ENCODE data around the gene ARIH2.

ARIH2 gene

DNA sequence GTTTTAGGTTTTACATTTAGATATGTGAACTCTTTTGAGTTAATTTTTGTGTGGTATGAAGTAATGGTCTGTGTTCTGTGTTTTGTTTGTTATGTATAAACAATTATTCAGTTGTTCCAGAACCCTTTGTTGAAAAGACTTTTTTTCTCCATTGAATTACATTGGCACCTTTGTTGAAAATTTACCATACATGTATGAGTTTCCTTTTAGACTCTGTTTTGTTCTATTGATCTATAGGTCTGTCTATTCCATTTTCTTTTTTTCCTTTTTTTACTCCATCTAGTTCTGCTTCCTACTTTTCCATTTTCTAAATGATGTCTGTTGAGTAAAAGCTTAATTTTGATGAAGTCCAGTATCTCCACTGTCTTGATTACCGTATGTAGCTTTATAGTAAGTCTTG, 31.4 kb downstream of the ARIH2 start:
- TF ChIP-seq SIN3A (IDR thresholded peaks at IDR 0.05; ENCODE audit: borderline replicate concordance, insufficient read depth, low read length) (no peak), POLR2AphosphoS5 (IDR thresholded peaks at IDR 0.05; ENCODE audit: low read depth, low read length) (no peak), FOXP2 (optimal IDR thresholded peaks at IDR 0.05; ENCODE audit: borderline replicate concordance, extremely low read depth, extremely low read length, insufficient read depth) (no peak), TAF1 (IDR thresholded peaks at IDR 0.05; ENCODE audit: borderline replicate concordance, insufficient read depth, low read length) (no peak)
- TF ChIP-seq, protein P1, sequence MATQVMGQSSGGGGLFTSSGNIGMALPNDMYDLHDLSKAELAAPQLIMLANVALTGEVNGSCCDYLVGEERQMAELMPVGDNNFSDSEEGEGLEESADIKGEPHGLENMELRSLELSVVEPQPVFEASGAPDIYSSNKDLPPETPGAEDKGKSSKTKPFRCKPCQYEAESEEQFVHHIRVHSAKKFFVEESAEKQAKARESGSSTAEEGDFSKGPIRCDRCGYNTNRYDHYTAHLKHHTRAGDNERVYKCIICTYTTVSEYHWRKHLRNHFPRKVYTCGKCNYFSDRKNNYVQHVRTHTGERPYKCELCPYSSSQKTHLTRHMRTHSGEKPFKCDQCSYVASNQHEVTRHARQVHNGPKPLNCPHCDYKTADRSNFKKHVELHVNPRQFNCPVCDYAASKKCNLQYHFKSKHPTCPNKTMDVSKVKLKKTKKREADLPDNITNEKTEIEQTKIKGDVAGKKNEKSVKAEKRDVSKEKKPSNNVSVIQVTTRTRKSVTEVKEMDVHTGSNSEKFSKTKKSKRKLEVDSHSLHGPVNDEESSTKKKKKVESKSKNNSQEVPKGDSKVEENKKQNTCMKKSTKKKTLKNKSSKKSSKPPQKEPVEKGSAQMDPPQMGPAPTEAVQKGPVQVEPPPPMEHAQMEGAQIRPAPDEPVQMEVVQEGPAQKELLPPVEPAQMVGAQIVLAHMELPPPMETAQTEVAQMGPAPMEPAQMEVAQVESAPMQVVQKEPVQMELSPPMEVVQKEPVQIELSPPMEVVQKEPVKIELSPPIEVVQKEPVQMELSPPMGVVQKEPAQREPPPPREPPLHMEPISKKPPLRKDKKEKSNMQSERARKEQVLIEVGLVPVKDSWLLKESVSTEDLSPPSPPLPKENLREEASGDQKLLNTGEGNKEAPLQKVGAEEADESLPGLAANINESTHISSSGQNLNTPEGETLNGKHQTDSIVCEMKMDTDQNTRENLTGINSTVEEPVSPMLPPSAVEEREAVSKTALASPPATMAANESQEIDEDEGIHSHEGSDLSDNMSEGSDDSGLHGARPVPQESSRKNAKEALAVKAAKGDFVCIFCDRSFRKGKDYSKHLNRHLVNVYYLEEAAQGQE (IDR thresholded peaks at IDR 0.05; ENCODE audit: insufficient read depth in 1 of 2, low read depth in 2 of 2, low read length in 2 of 2), result no peak

DNA sequence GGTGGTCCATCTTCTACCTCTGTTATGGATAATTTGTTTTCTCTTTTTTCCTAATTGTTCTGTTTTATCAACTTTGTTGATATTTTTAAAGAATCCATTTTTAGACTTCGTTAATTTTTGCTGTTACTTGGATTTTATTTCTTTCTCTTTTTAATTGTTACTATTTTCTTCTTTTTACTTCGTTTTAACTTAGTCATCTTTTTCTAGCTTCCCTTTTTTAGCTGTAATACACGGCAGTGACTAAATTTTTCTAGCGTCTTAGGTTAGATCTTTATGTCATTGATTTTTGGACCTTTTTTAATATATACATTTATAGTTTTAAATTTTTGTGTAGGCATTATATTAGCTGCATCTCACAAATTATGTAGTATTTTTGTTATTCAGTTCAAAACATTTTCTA, 33.1 kb downstream of the ARIH2 start:
- TF ChIP-seq POLR2AphosphoS5 (IDR thresholded peaks at IDR 0.05; ENCODE audit: low read depth, low read length) (no peak), FOXP2 (optimal IDR thresholded peaks at IDR 0.05; ENCODE audit: borderline replicate concordance, extremely low read depth, extremely low read length, insufficient read depth) (no peak), TAF1 (IDR thresholded peaks at IDR 0.05; ENCODE audit: borderline replicate concordance, insufficient read depth, low read length) (no peak)

DNA sequence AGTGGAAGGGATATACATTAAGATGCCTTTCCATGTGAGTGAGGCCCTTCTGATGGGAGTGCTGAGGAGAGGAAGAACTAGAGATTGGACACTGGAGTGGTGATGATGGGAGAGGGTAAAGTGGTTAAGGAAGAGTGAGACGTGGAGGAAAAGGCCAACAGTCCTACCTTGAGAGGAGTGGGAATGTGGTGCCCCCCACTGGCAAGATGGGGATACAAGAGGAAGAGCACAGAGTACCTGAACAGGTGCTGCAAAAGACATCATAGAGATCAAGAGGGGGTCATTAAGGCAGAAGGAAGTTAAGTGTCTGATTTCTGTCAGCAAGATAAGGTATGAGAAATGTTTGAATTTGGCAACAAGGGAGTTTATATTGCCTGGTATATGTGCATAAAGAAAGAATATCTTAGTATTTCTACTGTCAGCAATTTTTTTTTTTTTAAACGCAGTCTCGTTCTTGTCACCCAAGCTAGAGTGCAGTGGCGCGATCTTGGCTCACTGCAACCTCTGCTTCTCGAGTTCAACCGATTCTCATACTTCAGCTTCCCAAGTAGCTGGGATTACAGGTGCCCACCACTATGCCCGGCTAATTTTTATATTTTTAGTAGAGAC, 34.0 kb downstream of the ARIH2 start:
- TF ChIP-seq FOXP2 (optimal IDR thresholded peaks at IDR 0.05; ENCODE audit: borderline replicate concordance, extremely low read depth, extremely low read length, insufficient read depth) (no peak), TAF1 (IDR thresholded peaks at IDR 0.05; ENCODE audit: borderline replicate concordance, insufficient read depth, low read length) (no peak), POLR2AphosphoS5 (IDR thresholded peaks at IDR 0.05; ENCODE audit: low read depth, low read length) (no peak), SIN3A (IDR thresholded peaks at IDR 0.05; ENCODE audit: borderline replicate concordance, insufficient read depth, low read length) (no peak)
- TF ChIP-seq, protein P1 (IDR thresholded peaks at IDR 0.05; ENCODE audit: insufficient read depth in 1 of 2, low read depth in 2 of 2, low read length in 2 of 2), result no peak

DNA sequence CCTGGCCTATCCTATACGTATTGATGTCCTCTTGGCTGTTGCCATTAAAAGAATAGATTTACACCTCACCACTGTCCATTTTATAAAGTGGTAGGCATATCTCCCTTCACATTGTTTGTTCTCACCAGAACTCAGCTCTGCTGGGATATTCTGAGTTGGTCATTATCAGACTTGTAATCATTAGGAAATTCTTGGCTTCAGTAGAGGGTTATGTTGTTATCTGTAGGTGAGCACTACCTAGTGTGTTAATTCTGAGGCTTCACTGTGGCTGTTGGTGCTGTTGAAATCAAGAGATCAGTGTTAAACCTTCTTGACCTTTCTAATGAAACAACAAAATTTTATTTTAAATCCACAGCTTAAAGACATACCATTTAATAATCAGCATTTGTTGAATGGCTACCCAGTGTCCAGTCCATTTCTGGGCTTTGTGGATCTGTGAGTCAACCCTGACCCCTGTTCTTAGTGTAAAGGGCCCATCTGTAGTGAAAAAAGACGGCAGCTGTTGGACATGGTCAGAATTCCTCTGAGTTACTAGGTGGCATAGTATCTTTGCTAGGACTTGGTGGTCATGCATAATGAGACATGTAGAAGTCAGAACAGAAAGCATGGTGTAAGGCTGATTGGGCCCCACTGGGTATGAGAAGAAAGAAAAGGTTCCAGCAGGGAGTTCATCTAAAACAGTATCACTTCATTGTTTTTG, 38.5 kb downstream of the ARIH2 start:
- TF ChIP-seq SIN3A (IDR thresholded peaks at IDR 0.05; ENCODE audit: borderline replicate concordance, insufficient read depth, low read length), result no peak
- no peak for TF ChIP-seq TAF1 (IDR thresholded peaks at IDR 0.05; ENCODE audit: borderline replicate concordance, insufficient read depth, low read length)
- no peak for TF ChIP-seq FOXP2 (optimal IDR thresholded peaks at IDR 0.05; ENCODE audit: borderline replicate concordance, extremely low read depth, extremely low read length, insufficient read depth)
- no peak for TF ChIP-seq POLR2AphosphoS5 (IDR thresholded peaks at IDR 0.05; ENCODE audit: low read depth, low read length)
- TF ChIP-seq, protein P1 (IDR thresholded peaks at IDR 0.05; ENCODE audit: insufficient read depth in 1 of 2, low read depth in 2 of 2, low read length in 2 of 2), result no peak

DNA sequence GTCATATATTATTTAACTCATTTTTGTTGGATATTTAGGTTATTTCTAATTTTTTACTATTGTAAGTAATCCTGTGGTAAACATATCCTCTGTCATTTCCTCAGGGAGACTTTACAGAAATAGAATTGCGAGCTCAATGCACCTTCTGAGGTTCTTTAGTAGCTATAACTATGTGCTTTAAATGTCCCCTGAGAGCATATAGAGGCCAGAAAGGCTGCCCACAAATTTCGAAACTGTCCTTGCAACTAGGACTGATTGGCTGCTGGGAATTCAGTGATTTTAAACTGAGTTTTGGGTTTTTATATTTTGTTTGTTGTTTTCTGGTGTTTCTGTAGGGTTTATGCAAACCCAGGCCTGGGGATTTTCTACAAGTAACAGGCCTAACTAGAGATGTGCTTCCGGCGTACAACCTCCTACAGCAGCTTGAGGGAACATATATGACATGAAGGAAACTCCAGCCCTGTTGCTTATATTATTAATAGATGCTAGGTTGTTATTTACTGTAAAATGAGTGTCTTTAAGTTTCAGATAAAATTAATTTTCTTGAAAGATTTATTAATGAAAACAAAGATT, 42.3 kb downstream of the ARIH2 start:
- TF ChIP-seq, protein P1 (IDR thresholded peaks at IDR 0.05; ENCODE audit: insufficient read depth in 1 of 2, low read depth in 2 of 2, low read length in 2 of 2), result no peak
- no peak for TF ChIP-seq POLR2AphosphoS5 (IDR thresholded peaks at IDR 0.05; ENCODE audit: low read depth, low read length)
- TF ChIP-seq TAF1 (IDR thresholded peaks at IDR 0.05; ENCODE audit: borderline replicate concordance, insufficient read depth, low read length), result no peak
- no peak for TF ChIP-seq SIN3A (IDR thresholded peaks at IDR 0.05; ENCODE audit: borderline replicate concordance, insufficient read depth, low read length)
- no peak for TF ChIP-seq FOXP2 (optimal IDR thresholded peaks at IDR 0.05; ENCODE audit: borderline replicate concordance, extremely low read depth, extremely low read length, insufficient read depth)
